HG02678 (cell line): Measurements from ENCODE around the gene TOMM22.

Experiments used
- ATAC-seq: cut with Tn5 transposase; IDR thresholded peaks from one replicate; pipeline ENCODE4 v1.9.1; 2021; ENCODE audit warnings: mild to moderate bottlenecking, moderate library complexity; ENCODE audit not compliant: unreplicated experiment

Gene TOMM22

GRCh38 chr22:38713921-38714320, 32.2 kb downstream of the TOMM22 start:
- no peak for ATAC-seq

GRCh38 chr22:38715176-38715764, 33.5 kb downstream of the TOMM22 start:
- ATAC-seq, result no peak

DNA sequence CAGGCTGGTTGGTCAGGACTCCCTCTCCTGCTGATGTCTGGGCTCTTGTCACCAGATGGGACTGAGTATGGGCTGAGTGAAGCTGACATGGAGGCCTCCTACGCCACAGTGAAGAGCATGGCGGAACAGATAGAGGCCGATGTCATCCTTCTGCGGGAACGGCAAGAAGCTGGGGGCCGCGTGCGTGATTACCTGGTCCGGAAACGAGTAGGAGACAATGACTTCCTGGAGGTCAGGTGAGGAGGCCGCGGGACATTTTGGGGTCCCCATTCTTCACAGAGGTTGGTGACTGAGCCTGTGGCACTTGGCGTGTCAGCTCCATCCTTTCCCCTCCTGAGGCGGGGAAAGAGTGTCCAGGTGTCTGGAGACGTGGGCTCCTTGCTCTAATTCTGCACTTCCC, 34.1 kb downstream of the TOMM22 start:
- ATAC-seq, result no peak

- no peak for ATAC-seq
Measured at GRCh38 chr22:38716271-38716670, 34.5 kb downstream of the TOMM22 start.

DNA sequence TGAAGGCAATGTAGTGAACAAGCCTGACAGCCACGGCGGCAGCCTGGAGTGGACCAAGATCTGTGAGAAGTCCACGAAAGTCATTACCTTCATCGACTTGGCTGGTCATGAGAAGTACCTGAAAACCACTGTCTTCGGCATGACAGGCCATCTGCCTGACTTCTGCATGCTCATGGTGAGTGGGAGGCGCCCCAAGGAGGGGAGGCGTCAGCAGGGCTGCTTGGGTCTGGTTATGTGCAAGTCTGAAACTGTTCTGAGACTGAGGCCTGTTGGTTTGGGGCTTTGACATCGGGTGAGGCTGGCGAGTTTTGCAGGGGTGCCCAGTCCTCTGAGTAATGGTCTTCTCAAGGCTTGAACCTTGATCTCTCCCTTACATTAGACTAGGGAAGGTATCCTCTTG, 35.1 kb downstream of the TOMM22 start:
- ATAC-seq, result no peak

DNA sequence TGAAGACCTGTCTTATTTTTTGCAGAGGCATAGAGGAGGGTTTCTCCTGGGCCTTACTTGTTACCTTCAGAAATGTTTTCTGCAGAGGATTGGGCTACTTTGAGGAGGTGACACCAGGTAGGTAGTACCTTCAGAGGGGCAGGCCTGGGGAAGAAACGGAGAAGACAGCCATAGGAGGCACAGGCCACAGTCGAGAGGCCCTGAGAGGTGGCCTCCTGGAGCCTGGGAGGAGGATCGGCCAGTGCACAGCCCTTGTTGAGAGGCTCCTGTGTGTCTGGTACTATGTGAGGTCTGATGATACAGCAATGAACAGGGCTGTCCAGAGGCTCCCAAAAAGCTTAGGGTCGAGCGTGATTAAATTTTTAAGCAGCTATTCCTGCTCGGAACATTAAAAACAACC, 35.5 kb downstream of the TOMM22 start:
- no peak for ATAC-seq

- ATAC-seq, result no peak
Measured at GRCh38 chr22:38718414-38718813, 36.7 kb downstream of the TOMM22 start.

- ATAC-seq, result no peak
Measured at GRCh38 chr22:38719196-38719595, 37.4 kb downstream of the TOMM22 start.

DNA sequence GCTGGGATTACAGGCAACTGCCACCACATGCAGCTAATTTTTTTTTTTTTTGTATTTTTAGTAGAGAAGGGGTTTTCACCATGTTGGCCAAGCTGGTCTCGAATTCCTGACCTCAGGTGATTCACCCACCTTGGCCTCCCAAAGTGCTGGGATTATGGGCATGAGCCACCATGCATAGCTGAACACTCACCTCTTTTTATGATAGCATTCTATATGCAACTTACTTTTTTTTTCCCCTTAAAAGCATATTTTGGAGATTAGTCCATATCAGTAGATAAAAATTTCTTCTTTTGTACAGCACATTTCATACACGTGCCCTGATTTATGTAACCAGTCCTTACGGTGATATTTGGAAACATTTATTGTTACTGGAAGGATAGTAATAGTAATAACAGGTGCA, 38.6 kb downstream of the TOMM22 start:
- ATAC-seq, result no peak

DNA sequence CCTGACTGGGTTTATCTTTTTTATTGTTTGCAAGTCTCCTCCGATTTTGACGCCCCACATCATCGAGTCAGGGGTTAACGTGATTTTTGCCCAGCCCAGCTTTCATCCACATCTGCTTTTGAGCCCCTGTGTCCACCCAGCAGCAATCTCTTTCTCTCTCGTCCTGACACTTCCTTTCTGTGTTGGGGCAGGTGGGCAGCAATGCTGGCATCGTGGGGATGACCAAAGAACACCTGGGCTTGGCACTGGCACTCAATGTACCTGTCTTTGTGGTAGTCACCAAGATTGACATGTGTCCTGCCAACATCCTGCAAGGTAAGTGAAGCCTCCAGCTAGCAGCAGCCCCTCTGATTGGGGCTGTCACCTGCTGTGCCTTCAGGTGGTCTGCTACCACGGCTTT, 39.8 kb downstream of the TOMM22 start:
- ATAC-seq, result no peak

DNA sequence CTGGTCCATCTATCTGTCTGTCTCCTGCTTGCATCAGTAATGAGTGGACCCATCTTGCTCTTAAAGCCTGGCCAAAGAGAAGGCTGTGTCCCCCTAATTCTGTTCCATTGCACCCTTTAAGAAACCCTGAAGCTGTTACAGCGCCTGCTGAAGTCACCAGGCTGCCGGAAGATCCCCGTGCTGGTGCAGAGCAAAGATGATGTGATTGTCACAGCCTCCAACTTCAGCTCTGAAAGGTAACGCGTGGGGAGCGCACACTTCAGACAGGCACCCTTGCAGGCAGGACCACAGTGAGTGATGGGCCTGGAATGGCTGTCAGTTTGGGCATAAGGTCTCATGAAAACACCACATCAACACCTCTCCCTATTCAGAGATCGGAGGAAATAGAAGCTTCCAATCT, 42.4 kb downstream of the TOMM22 start:
- no peak for ATAC-seq

- ATAC-seq, result no peak
Measured at GRCh38 chr22:38724926-38725571, 43.3 kb downstream of the TOMM22 start.

- ATAC-seq, result no peak
Measured at GRCh38 chr22:38725900-38726655, 44.3 kb downstream of the TOMM22 start.

DNA sequence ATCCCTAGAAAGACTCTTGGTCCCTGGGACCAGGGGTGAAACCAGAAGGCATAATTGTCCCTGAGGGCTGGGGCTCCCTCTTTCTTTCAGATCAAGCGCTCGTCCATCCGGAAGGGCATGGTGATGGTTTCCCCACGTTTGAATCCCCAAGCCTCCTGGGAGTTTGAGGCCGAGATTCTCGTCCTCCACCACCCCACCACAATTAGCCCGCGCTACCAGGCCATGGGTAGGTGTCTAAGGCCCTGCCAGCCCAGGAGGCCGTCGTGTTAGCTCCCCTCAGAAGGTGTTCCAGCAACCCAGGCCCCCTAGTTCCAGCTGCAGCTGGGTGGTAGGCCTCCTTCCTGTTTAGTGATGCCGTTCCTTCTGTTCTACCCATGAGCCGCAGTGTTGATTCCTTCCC, 45.4 kb downstream of the TOMM22 start:
- no peak for ATAC-seq

DNA sequence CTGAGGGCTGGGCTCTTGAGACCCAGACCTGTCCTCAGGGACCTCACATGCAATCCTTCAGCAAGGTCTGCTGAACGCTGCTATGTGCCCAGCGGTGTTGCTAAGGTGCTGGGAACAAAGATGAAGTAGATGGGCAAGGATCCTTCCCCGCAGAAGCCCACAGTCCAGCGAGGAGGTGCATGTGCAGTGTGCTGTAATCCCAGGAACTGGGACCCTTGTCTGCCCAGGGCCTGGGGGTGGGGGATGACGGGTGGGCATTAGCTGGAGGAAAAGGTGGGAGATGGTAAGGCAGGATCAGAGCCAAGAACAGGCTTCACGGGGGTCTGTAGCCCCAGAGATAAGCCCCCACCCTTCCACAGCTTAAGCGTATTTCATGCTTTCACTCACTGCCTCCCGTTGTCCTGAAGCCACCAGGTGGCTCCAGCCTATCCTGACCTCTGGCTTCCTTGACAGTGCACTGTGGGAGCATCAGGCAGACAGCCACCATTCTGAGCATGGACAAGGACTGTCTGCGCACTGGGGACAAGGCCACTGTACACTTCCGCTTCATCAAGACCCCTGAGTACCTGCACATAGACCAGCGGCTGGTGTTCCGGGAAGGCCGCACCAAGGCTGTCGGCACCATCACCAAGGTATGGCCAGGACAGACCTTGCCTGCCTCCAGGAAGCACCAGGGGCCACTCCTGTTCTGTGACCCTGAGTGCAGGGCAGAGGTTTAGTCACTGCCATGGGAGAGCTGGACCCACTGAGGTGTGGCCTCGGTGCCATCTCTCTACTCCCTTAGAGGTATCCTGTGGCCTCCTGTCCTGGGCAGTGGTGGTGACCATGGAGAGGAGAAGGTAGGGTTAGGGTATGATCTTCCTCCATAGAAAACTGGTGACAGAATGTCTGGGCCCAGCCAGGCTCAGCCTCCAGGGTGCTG, 46.0 kb downstream of the TOMM22 start:
- no peak for ATAC-seq

- no peak for ATAC-seq
Measured at GRCh38 chr22:38728871-38729796, 47.4 kb downstream of the TOMM22 start.

DNA sequence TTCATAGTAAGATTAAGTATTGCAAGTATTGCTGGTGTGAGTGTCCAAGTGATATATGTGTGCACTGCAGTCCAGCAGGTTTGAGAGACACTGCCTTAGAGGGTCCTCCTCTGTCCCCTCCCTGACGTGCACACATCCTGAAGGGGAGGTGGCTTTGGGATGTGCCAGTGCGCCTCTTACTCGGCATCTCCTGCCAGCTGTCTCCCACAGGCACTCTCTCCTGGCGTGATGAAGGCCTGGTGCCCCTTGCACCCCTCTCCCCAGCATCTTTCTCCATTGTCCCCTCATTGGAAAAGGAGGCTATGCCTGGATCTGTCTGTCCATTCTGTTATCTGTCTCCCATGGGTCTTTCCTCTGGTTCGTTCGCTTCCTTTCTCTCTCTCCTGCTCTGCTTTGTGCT, 48.2 kb downstream of the TOMM22 start:
- ATAC-seq, result no peak

DNA sequence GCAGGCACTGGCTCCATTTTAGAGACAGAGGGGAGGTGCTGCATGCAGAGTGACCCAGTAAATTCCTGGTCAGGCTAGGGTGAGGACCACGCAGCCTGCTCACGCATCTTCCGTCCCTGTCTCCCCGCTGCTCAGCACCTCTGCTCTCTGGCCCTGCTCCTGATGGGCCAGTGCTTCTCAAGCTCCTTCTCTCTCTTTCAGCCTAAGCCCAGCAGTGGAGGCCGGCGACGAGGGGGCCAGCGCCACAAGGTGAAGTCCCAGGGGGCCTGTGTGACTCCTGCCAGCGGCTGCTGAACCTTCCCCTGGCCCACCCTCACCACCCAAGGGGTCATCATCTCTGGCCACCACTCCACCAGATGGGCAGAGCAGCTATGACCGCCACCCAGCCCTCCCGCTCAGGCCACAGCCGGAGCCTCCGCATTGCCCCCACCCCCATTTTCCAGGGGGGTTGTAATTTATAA, 48.7 kb downstream of the TOMM22 start:
- no peak for ATAC-seq

DNA sequence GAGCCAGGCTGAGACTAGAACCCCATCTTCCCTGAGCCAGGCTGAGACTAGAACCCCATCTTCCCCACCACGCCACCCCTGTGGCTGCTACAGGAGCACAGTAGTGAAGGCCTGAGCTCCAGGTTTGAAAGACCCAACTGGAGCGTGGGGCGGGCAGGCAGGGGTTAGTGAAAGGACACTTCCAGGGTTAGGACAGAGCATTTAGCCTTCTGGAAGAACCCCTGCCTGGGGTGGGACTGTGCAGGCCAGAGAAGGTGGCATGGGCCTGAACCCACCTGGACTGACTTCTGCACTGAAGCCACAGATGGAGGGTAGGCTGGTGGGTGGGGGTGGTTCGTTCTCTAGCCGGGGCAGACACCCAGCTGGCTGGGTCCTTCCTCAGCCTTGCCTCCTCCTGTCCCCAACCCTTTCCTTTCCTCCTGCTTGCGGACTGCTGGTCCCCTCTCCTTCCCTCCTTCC, 50.0 kb downstream of the TOMM22 start:
- ATAC-seq, result no peak

DNA sequence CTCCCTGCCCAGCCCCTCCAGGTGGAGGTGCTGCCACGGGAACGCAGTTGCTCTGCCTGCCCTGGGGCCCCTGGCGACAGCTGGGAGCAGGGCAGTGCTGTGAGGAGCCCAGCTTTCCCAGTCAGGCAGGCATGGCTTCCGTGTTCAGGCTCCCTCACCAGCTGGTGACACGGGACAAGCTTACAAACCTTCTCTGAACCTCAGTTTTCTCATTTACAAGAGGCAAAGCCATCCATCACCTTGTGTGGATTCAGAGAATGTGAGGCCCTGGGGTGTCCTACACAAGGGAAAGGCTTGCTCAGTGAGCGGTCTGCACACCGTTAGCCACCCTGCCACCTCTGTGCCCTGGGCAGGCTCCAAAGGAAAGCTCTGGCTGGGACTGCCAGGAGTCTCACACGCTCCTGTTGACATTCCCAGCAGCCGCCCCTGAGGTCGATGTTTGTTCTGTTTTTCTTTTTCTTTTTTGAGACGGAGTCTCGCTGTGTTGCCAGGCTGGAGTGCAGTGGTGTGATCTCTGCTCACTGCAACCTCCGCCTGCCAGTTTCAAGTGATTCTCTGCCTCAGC, 50.6 kb downstream of the TOMM22 start:
- no peak for ATAC-seq
